Stimulated activated naive CD4-positive, alpha-beta T cell (primary cell): ENCODE data around the gene MACROH2A1.

Source experiments
- DNase-seq, 6 experiments: peaks; one replicate each; lab custom pipeline; 2025; lab: John Stamatoyannopoulos, UW

The MACROH2A1 gene

DNA sequence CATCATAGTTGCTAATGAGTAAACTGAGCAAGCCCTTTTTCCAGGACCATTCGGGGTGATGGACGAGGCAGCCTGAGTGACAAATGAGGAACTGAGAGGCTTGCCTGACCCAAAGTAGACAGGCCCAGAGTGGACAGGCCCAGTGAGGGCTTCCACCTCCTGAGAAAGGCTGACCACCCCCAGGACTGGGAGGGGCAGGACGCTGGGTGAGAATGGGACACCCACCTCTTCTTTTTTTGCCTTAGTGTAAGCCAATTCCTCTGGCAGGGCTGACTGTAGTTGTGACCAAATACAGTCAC, 68.3 kb downstream of the MACROH2A1 start:
- no peak for DNase-seq

DNA sequence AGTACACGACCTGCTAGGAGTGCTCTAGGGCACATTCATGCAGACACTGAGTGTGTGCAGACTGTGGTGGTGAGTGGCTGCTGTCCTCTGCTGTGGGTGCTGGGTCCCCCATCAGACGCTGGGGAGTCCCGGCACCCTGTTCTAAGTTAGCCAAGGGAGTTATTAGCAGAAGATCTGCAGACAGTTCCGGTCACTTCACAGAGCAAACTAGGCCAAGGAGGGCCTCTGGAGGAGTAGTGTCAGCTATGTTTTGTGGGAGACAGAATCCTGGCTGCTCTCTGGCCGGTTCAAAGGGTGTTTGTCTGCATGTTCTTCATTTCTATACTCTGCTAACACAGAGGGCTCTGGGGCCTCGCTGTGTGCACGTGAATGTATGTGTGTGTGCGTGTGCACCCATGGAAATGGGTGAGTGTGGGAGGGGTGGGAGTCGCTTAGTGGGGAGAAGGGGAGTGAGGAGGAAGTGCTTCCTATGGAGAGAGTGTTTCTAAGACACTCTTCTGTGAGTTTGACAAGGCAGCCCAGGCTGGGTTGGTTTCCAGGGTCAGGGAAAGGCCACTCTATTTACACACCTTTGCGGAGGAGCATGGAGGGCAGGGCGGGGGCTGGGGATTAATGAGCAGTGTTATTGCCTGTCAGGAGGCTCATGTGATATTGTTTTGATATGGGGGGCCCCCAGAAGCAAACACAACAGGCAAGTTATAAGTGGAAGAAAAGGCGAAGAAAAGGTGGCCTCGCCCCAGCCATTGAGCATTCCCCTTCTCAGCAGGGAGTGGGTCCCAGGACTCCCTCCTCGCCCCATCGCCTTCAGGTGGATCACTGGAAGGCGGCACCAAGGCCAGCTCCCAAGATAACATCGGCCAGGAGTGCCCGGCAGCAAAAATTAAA, 68.9 kb downstream of the MACROH2A1 start:
- DNase-seq, result no peak

DNA sequence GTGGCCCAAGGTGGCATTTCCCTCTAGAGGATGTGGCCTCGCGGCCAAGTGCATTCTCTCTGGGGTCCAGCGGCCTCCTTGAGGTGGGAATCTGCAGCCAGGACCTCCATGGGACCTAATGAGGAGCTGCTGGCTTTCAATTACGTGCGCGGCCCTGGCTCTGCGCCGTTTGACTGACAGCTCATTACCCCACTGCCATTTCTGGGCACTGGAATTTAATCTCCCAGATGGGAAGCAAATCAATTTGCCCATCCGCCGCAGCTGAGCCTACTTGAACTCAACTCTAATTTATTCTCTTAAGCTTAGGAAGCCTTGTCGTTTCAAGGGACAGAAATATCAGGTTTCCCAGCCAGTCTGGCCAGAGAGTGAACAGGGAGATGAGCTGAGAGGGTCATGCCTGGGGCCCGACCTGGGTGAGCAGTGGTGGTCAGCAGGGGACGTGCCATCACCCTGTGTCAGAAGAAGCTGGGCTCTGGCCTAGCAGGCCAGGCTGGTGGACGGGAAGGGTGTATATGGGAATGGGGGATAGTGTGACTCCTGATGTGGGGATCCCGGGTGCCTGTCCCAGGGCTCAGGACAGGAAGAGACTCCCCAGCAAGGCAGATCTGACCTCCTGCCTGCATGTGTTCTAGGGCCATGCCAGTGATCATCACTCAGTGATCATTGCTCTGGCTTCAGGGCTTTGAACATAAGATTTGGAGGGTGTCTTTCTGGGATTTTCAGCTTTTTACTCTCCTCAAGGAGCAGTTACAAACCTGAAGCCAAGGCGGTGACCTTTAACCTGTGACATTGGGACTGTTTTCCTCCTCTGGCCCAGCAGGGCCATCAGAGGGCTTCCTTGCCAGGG, 69.7 kb downstream of the MACROH2A1 start:
- no peak for DNase-seq

DNA sequence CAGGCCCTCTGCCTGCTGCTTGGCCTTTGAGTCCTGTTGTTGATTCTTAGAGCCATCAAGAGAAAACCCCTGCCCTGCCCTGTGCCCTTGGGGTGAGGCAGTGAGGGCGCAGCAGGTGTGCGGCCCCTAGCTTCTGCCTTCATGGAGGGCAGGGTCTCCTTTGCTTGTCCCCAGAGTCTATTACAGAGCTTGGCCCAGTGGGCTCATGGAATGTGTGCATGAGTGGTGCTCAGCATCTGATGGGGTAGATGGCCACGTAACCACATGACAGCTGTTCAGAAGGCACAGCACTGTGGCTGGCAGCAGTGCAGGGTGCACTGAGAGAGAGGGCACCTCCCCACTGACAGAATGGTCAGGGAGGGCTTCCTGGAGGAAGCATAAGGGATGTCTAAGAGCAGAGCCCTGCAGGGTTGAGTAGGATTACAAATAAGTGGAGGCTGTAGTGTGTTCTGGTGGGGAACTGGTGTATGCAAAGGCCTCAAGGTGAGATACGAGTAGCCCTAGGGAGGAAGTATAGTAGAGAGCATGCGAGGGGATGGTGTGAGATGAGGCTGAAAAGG, 70.8 kb downstream of the MACROH2A1 start:
- DNase-seq, result no peak

DNA sequence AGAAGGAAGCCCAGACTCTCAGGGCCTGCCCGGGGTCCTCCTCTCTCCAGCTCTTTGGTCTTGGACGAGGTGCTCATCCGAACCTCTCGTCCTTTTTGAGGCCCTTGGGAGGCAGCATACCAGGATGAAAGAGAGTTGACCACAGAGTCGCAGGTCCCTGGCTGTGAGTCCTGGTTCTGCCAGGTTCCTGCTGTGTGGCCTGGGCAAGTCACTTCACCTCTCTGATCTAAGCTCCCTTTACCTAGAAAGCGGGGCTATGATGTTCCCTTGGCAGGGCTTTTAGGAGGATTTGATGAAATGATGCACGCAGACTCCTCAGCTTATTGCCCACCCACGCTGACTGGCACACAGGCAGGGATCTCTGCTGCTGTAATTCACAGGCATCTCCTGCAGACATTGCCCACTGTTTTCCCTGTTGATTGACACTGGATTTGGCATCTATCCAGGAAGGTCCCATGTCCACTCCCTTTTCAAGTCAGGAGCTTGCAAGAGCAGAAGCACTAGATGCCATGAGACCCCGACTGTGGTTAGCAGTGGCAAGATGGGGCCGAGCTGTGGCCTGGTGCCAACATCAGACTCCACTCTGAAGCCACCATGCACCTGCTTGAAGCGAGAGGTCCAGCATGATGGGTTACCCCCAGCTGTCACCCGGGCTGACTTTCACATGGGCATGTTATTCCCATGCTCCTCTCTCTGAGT, 71.5 kb downstream of the MACROH2A1 start:
- no peak for DNase-seq

DNA sequence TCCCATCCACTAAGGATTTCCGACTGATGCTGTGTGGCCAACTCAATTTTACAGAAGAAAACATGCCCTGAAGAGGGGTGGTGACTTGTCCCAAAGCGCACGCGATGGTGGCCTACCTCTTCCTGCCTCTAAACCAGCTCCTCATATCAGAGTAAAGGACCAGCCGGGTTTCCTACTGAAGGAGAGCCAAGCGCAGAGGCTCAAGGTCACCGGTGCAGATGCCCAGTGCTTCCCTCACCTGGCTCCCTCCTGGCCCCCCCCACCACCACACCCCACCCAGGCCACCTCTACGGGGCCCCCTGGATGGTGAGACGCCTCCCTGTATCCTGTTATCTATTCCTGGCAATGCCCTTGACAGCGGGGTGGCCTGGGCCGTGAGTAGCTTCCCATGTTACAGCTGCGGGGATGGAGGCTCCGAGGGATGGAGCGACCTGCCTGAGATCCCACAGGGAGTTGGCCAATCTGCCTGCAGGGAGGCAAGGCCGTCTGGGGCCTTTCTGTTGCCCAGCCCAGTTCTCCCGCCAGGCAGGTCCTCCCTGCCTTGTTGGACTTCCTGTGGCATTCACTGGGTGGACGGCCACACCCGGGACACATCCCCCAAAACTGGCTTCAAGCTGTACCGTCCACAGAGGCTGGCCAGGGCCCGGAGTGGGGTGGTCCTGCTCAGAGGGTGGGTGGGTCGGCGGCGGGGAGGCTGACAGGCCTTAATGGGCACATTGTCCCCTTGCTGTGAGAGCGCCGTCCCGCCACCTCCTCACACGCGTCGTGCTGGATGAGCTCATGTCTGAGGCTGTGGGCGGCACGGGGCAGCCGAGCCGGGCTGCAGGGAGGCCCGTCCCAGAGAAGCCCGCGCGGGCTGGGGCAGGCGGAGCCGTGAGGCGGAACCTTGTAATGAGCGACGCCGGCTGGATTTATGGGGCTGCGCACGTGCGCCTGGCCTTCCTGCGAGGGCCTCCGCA, 72.5 kb downstream of the MACROH2A1 start:
- DNase-seq, result no peak

DNA sequence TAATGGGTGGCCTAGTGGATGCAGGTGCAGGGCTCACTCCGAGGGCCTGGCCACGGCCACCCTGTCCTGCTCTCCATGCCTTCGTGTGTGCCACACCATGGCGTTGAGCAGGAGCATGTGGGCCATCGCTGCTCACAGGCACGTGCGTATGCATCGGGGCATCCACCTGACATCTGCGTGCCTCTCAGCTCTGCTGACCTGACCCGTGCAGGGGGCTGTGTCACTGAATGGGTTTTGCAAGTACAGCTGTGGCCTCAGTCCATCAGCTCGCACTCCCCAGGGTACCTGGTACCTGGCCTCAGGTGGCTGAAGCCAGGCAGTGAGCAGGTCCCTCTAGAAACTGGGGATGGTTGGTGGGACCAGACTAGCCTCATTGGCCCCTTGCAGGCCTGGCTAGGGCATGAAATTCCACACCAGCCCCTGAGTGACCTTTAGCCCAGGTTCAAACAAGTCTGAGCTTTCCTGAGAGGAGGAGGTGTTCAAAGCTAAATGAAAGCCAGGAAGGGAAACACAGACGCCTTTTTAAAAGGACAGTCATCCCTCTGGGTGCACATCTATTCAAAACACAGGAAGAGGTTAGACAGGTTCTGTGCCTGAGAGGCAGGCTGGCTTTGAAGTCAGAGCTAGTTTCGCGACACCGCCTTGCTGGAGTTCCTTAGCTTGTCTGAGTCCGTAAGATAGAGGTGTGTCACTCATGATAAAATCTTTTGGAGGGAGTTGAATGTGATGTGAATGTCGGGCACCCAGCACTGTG, 74.0 kb downstream of the MACROH2A1 start:
- peak in 5 of 6 experiments; percentile 14 to 72 (median 56) for DNase-seq

DNA sequence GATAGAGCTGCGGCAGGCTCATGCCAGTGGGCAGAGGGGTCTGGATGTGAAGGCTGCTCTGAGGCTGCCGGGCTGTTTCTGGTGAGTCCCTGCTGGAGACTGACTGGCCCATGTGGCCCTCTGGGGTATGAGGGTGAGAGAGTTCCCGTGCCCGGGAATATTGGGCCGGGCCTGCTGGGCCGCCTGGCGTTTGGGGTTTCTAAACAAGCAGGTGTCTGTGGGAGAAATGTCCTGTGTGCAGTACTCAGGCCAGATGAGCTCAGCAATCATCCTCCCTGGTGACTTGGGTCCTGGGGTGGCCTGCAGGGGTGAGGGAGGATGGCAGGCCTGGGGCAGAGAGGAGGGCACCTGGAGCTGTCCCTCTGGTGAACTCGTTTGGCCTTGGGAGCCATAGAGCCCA, 74.9 kb downstream of the MACROH2A1 start:
- no peak for DNase-seq

DNA sequence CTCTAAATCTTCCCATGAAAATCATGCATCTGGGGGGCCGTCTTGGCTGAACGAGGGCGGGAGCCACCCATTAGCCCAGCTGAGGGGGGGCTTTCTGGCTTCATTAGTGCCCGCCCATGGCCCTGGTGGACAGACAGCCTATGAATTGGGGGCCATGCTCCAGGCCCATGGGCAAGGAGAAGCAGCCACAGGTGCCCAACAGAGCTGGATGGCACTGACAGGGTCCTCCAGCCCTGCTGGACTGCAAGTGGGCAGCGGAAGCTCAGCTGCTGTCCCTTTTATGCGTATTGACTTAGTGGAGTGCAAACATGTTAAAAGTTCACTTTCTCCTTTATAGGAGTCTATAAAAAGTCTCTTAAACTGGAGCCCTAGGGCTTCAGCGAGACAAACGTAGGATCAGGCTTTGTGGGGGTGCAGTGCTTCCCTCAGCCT, 75.3 kb downstream of the MACROH2A1 start:
- DNase-seq, result no peak

DNA sequence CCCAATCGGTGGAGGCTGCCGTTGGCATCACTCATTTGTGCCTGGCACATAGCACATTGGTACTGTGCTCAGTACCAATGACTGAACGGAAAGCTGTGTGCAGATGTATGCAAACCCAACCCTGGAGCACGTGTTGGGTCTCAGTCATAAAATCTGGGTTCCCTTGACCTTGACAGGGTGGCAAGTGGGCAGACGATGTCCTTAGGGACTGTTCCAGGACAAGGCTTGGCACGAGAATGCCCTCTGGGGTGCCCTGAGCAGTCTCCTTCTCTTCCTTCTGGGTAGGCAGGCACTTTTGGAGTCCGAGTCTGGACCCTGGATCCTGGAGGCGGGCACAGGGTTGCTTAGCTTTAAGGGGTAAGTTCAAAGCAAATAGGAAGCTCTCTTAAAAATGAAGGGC, 75.8 kb downstream of the MACROH2A1 start:
- DNase-seq, result no peak

DNA sequence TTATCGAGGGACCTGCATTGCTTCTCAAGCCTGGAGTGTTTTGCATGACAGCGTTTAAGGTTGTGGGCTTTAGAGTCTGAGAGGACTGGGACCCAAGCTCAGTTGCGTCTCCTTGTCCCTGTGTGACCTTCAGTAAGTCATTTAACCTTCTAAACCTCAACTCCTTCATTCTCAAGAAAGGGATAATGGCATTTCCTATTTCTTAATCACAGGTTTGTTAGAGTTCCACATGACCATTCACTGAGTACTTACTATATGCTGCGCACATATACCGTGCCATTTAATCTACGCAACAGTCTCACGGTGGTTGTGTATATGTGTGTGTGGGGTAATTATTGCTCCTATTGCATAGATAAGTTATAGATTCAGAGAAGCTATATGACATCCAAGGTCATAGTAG, 76.3 kb downstream of the MACROH2A1 start:
- DNase-seq, result no peak

DNA sequence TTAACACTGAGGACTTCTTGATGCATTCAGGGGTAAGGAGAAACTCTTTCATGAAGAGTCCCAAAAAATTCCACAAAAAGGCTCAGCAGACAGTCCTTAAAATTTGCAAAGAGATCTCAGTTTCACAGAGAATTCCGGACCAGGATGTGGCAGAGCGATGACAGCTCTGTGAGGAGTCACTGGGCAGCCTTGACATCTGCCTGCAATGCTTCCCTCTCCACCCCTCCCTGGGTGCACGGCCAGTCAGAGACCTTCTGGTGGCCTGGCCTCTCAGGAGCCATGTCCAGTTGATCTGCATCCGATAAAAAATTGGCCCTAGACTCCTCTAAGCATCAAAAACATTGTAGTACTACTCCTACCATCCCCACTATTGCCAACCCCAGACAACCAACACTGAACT, 76.8 kb downstream of the MACROH2A1 start:
- DNase-seq, result no peak

DNA sequence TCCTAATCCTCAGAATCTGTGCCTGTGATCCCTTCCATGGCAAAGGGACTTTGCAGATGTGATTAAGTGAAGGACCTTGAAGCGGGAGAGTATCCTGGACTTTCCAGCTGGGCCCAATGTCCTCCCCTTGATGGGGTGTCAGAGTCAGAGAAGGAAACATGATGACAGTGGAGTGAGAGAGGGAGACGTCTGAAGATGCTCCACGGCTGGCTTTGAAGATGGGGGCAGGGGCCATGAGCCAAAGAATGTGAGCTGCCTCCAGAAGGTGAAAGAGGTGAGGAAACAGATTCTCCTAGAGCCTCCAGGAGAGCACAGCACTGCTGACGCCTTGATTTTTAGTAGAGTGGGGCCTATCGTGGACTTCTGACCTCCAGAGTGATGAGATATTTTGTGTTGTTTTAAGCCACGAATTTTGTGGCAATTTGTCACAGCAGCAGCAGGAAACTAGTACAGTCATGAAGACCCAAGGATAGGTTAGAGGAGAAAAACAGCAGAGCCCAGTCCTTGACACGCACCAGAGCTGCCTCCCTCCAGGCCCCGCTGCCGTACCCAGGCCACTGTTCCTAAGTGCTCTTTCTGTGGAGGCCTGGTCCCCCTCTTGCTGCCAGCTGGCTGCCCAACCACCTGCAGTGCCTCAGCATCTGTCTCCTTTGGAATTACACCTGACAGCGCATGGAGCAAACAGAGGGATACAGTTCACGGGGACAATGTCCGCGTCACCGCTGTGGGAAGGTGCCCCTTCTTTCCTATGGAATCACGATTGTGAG, 78.1 kb downstream of the MACROH2A1 start:
- DNase-seq, result no peak

DNA sequence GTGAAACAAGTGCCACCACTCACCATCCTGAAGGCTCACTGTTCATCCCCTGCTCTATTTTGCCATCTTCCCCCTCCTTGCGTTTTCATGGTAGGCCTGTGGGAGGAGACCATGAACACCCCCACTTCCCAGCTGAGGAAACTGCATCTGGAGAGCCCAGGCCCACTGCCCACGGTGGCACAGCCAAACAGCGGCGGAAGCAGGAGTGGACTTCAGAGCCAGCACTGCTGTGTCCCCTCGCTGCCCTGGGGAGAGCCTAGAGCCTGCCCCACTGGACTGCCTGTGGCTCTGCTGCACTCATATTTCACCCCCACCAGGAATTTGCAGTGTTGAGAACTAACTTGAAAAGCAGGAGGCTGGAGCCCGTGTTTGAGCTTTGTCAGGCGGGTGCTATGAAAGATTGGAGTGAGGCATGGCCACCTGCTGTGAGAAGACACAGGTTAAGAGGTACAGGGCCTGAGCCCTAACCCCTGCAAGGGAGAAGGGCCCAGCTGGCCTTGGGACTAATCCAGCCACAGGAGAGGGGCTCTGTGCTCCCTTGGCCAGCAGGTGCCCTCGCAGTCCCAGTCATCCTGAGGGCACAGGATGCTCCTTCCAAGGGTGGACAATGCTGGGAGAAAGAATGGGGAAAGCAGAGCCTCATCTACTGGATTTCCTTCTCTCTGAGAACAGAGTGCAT, 79.0 kb downstream of the MACROH2A1 start:
- no peak for DNase-seq

DNA sequence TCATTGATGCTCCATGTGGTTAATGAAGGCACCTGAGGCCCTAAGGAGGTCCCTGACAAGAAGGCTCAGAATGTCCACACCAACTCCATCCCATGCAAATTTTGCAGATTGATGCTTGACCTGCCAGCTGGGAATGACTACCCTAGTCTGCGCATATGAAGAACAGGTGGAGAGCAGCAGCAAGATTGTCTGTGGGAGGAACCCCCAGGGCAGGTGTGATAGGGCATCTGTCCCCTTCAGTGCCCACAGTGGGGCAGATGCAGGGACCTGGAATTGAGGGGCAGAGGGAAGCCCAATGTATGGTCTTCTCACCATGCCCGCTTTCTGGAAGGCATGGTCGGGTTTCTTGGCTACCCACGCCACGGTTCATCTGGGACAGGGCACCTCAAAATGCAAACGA, 79.6 kb downstream of the MACROH2A1 start:
- no peak for DNase-seq

DNA sequence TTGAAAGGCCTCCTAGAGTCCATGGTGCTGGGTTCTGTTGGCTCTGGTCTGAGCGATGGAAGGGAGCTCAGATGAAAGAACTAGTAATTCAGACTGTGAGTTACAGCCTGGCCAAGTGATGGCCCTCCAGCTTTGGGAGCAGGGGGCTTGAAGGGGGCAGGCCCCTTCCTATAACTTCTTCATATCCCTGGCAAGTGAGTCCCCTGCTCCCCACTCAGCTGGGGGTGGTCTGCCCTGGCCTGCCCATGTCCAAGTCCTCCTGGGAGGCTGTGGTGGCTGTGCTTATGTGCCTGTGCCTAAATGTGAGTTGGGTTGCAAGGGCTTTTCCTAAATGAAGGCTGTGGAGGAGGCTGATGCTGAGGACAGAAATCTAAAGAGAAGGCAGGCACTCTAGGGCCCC, 80.1 kb downstream of the MACROH2A1 start:
- no peak for DNase-seq

DNA sequence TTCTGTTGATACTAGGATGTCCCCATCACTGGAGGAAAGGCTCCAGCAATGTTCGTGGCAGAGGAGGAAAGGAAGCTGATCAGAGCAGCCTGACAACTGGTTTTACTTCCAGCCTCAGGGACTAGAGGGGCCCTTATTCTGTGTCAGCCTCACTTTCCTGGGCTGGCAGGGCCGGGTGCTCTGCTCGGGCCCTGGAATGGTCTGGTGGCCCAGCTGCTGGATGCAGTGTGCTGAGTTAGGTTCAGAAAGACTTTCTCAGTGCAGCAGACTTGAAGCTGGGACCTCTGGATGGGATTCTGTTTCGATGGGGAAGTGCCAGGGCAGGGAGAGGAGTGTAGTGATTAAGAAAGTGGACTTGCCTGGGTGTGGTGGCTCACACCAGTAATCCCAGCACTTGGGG, 81.0 kb downstream of the MACROH2A1 start:
- DNase-seq, result no peak

DNA sequence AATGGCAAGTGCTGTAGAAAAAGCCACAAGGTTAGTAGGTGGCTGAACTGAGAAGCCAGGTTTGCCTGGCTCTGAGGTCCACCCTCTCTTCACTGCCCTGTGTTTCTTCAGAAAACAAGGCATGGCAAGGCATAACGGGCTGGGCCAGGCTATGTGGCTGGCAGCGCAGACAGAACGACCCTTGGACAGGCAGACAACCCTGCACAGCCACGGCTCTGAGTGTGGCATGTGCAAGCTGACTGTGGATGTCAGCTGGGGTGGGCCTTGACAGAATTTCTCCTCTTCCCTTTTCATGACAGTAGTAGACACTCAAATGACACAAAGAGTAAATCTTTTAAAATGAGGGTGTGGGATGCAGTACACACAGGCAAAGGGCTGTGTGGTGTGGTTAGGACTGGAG, 81.7 kb downstream of the MACROH2A1 start:
- DNase-seq, result no peak

DNA sequence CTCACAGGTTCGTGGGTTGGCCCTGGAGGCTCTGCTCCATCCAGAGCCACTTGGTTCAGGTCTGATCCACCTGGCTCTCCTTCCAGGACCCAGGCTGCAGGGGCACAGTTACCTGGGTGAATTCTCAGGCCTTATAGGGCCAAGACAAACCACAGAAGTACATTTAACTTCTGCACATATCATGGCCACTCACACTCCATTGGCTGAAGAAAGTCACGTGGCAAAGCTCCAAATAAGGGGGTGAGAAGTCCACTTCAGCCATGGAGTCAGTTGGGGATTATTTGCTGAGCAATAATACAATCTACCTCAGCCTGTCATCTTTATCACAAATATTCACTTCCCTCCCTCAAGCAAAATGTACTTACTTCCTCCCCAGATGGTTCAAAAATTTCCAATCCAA, 83.6 kb downstream of the MACROH2A1 start:
- no peak for DNase-seq
